IgD-negative memory B cell (primary cell): ENCODE results near the gene NEO1. TPM values are rescaled to one million over a fixed set of nuclear protein-coding genes. Genes with fewer than 3 reads are reported as not detected.

Source experiments
- H3K27ac Mint-ChIP-seq, 3 donors: one replicate each; pipeline ENCODE4 v1.8.0; 2020 to 2022; ENCODE audit warnings: mild to moderate bottlenecking in 3 of 3, mixed read lengths in 3 of 3, moderate library complexity in 1 of 3
- H3K27me3 Mint-ChIP-seq: one replicate; pipeline ENCODE4 v1.8.0; 2021; ENCODE audit warnings: mixed read lengths
- H3K36me3 Mint-ChIP-seq: one replicate; pipeline ENCODE4 v1.8.0; 2020; ENCODE audit warnings: mild to moderate bottlenecking, mixed read lengths
- H3K4me1 Mint-ChIP-seq, 3 donors: one replicate each; pipeline ENCODE4 v1.8.0; 2020 to 2022; ENCODE audit warnings: mixed read lengths in 3 of 3, mild to moderate bottlenecking in 1 of 3
- H3K4me3 Mint-ChIP-seq, 4 donors: one replicate each; pipeline ENCODE4 v1.8.0; 2020 to 2022; ENCODE audit warnings: mild to moderate bottlenecking in 4 of 4, mixed read lengths in 4 of 4, moderate library complexity in 3 of 4
- H3K9me3 Mint-ChIP-seq, 3 donors: one replicate each; pipeline ENCODE4 v1.8.0; 2020 to 2021; ENCODE audit warnings: mixed read lengths in 3 of 3, mild to moderate bottlenecking in 1 of 3
- polyA plus RNA-seq: library from polyadenylated mRNA; unstranded; fragments of 300-500 nt; fragmentation: Illumina TruSeq; gene quantifications from one replicate; pipeline ENCODE4 v1.2.3, GENCODE V29; 2021

NEO1 gene
- polyA plus RNA-seq, 1 donor from 2014 or later = 1.6 TPM

DNA sequence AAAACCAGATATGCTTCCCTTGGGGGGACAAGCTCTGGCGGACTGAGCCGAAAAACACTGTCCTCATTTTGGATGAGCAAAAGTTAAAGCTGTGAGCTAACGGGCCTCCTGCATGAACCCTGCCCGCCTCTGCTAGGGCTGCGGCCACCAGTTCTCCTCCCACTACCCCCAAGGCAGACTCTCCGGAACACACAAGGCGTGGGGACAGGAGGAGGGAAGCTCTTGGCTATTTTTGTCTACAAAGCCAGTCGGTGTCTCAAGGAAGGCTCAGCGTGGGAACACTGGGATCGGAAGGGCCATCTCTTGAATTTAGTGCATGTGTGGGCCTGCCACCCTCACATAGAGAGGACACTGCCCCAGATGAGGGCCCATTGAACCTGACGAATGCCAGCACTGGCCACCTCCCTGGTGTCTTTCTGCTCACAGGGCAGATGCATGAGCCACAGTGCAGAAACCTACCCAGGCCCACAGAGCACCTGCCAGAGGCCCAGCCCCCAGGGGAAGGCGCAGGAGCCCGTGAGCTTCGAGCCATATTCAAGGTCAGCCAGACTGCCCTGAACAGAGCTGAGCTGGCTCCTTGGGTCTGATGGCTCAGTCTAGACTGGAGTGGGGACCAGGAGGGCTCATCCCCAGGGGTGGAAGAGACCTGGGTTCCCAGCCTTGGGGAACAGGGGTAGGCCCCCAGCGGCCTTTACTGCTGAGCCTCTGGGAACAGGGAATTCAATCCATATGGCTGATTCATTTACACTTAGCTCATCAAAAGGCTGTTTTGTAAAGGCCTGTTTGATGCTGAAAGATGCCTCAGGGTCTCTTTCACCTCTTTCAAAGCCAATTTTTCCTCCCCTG is 278.2 kb downstream of the NEO1 start:
- Mint-ChIP-seq H3K4me1 (peaks cover 0 to 5% (median 1%) of the 10 kb centered on the region in 3 donors), H3K9me3 (no peaks in the 10 kb centered on the region), H3K36me3 (no peaks in the 10 kb centered on the region), H3K27ac (peak overlapping the region in 1 of 3 donors; percentile 82), H3K27me3 (no peaks in the 10 kb centered on the region), H3K4me3 (no peak overlapping the region)

DNA sequence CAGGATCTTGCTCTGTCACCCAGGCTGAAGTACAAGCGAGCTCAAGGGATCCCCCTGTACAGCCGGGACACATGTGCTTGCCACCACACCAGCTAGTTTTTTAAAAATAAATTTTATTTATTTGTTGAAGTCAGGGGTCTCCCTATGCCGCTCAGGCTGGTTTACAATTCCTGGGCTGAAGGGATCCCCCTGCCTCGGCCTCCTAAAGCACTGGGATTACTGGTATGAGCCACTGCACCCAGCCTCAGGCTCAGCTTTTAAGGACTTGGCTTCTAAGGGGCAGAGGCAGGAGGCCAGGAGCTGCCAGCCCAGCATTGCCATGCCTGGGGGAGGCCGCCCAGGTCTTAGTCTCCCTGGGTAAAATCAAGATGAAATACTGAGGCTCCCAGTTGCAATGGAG is 279.2 kb downstream of the NEO1 start:
- H3K9me3 Mint-ChIP-seq = no peaks in the 10 kb centered on the region
- no peak overlapping the region for H3K27ac Mint-ChIP-seq
- H3K36me3 Mint-ChIP-seq = no peaks in the 10 kb centered on the region
- H3K4me3 Mint-ChIP-seq = no peak overlapping the region
- H3K4me1 Mint-ChIP-seq = no peaks in the 10 kb centered on the region
- no peaks in the 10 kb centered on the region for H3K27me3 Mint-ChIP-seq

DNA sequence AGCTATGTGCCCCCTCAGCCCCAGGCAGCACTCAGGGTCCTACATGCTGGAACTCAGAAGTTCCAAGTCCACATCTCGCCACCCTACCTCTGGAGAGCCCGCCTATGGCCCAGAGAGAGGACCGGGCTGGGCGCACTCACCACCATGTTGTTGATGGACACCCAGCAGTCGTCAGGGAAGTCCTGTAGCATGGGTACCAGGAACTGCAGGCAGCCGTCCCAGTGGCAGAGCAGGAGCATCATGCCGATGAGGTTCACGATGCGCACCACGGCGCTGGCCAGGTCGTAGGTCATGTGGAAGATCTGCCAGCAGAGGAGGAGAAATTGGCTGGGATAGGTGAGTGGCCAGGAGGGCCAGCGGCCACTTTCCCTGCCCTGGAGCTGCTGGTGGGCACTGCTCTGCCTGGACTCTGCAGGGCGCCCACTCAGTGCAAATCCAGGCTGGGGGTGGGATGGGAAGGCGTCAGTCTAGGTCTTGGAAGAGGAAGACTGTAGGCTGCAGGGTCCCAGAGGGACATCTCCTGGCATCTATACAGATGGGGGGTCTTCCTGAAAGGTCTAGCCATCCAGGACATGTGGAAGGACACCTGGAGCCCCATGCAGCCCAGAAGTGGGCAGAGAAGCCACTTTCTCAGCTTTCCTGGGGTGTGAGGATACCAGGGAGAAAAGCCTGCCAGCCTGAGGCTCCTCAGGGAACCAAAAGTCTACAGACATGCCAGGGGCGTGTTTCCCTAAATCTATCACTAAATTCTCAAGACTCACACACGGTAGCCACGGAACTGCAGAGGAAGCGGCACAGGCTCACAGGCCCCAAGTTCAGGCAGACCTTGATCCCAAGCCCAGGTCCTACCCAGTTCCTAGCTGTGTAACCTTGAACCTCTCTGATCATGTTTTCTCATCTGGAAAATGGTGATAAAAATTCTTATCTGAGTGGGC is 280.0 kb downstream of the NEO1 start:
- Mint-ChIP-seq H3K36me3 (no peaks in the 10 kb centered on the region), H3K27me3 (peaks cover 3% of the 10 kb centered on the region), H3K27ac (peak overlapping the region in 1 of 3 donors; percentile 86), H3K4me3 (no peak overlapping the region), H3K4me1 (no peaks in the 10 kb centered on the region), H3K9me3 (no peaks in the 10 kb centered on the region)

DNA sequence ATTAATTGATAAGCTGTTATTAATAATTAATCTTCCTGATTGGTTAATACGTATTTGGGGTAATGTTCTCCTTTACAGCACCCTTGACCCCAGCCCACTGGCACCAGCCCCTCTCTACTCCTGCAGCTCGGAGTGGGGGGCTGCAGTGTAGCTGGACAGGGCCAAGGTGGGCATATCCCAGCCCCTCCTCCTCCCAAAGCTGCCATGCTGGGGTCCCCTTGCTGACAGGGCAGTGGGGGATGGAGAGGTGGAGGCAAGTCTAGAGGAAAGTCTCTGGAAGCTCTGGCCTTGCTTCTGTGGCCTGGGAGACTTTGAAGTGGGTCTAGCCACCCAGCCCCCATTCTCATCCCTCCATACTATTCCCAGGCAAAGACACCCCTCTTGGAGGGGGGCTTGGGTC is 280.7 kb downstream of the NEO1 start:
- H3K9me3 Mint-ChIP-seq = no peaks in the 10 kb centered on the region
- peaks cover 7% of the 10 kb centered on the region for H3K27me3 Mint-ChIP-seq
- no peak overlapping the region for H3K4me3 Mint-ChIP-seq
- H3K4me1 Mint-ChIP-seq = no peaks in the 10 kb centered on the region
- no peaks in the 10 kb centered on the region for H3K36me3 Mint-ChIP-seq
- no peak overlapping the region for H3K27ac Mint-ChIP-seq

DNA sequence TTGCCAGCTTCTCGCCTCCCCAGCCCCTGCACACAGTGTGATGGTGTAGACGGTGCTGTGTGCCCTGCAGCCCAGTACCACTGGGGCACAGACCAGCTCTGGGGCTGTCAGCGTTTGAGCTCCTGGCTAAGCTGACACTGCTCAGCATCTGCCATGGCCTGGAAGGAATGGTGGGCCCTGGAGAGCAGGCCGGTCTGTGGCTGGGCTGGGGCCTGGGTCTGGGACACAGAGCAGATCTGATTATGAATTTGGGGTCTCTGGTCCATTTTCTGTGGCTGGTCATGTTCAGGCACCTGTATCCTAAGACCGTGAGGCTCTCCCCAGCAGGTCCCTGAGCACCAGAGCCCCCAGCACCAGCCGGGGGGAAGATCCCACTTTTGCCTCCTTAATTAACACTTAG is 281.8 kb downstream of the NEO1 start:
- Mint-ChIP-seq H3K4me1 (no peaks in the 10 kb centered on the region), H3K36me3 (no peaks in the 10 kb centered on the region), H3K4me3 (no peak overlapping the region)

DNA sequence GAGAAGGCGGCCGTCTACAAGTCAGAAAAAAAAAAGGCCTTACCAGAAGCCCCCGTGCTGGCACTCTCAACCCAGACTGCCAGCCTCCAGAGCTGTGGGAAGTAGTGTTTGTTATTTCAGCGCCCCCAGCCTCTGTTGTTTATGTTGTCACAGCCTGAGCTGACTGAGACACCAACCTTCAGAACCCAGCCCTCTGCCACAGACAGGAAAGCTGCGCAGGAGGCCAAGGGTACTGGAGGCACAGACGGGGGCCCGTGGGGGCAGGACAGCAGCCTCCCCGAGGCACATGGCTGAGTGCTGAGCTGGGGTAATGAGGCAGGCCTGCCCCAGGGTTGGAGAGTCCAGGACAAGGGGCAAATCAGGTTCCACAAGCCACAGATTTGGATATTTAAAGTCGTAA is 282.8 kb downstream of the NEO1 start:
- Mint-ChIP-seq H3K36me3 (no peaks in the 10 kb centered on the region), H3K4me1 (no peaks in the 10 kb centered on the region), H3K27me3 (peaks cover 7% of the 10 kb centered on the region), H3K27ac (no peak overlapping the region), H3K4me3 (no peak overlapping the region), H3K9me3 (peaks cover 0 to 1% (median 0%) of the 10 kb centered on the region in 3 donors)

More for the DNA sequence above, 281.8 kb downstream of the NEO1 start:
- Mint-ChIP-seq H3K27me3 (peaks cover 7% of the 10 kb centered on the region), H3K9me3 (peaks cover 0 to 1% (median 0%) of the 10 kb centered on the region in 3 donors), H3K27ac (no peak overlapping the region)

DNA sequence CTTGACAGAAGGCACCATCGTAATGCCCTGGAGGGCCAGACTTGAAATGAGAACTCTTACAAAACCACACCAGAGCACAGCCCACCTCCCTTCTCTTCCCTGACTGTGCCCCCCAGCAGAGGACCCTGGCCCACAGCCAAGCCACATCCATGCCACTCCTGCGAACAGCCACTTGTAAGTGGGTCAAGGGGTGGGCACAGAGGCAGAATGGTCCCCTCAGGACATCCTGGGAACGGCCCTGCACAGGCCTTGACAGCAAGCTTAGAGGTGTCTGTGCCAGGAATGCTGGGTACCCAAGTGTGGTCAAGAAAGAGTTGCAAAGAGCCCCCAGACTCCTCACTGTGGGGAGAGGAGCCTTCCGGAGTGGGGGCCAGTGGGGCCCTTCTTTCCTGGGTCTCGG is 283.2 kb downstream of the NEO1 start:
- H3K4me1 Mint-ChIP-seq = no peaks in the 10 kb centered on the region

DNA sequence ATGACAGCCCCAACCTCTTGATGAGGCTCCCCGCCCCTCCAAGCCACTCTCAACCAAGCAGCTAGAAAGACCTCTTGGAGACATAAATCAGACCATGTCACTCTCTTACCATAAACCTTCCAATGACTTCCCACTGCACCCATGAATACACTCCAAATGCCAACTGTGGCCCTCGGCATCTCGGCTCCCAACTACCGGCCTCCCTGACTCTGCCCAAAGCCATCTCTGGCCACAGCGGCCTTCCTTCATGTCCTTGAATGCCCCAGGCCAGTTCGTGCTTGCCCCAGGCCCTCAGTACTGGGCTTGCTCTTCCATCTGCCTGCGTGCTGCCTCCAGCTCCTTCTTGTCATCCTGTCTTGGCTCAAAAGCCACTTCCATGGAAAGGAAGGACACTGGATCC is 284.5 kb downstream of the NEO1 start:
- Mint-ChIP-seq H3K9me3 (peaks cover 0 to 1% (median 1%) of the 10 kb centered on the region in 3 donors), H3K27ac (peak overlapping the region in 1 of 3 donors; percentile 73), H3K27me3 (peaks cover 7% of the 10 kb centered on the region), H3K4me3 (no peak overlapping the region), H3K36me3 (no peaks in the 10 kb centered on the region), H3K4me1 (no peaks in the 10 kb centered on the region)

More for the DNA sequence above, 283.2 kb downstream of the NEO1 start:
- H3K9me3 Mint-ChIP-seq = peaks cover 0 to 1% (median 0%) of the 10 kb centered on the region in 3 donors
- H3K27ac Mint-ChIP-seq = no peak overlapping the region
- no peak overlapping the region for H3K4me3 Mint-ChIP-seq
- peaks cover 7% of the 10 kb centered on the region for H3K27me3 Mint-ChIP-seq
- no peaks in the 10 kb centered on the region for H3K36me3 Mint-ChIP-seq

DNA sequence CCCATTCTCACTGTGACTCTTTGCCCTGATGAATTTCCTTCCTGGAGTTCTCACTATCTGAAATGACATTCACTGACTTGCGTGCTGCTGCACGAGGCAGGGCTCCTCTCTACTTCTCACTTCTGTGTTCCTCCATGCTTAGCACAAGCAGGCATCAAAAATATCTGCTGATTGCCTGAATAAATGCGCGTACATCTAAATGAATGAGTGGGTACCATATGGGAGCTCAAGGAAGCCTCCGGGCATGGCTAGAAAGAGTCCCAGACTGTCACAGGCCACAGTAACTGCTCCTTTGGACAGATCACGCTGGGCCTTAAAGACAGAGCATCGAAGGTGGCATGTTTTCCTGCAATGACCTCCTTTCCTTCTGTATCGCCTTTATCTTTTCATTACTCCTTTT is 284.9 kb downstream of the NEO1 start:
- Mint-ChIP-seq H3K4me3 (no peak overlapping the region), H3K9me3 (peaks cover 0 to 1% (median 1%) of the 10 kb centered on the region in 3 donors), H3K27ac (peak overlapping the region in 1 of 3 donors; percentile 73), H3K4me1 (no peaks in the 10 kb centered on the region), H3K36me3 (peaks cover 1% of the 10 kb centered on the region), H3K27me3 (peaks cover 7% of the 10 kb centered on the region)

DNA sequence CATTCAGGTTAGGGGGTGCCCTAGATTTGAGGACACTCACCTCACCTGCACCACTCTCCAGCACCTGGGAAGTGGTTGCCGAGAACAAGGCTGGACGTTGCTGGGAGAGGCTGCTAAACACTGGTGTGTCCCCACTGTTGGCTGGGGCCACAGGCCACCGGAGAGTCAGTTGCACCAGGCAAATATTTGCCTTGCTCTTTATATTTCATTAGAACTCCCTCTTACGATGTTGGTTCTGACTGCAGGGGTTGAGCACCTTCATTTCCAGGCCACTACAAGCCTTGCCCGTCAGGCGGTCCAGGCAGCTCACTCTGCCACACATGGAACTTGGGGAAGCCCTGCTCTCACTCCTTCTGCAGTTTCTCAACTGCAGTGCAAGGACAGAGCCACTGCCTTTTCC is 285.8 kb downstream of the NEO1 start:
- Mint-ChIP-seq H3K36me3 (peaks cover 1% of the 10 kb centered on the region), H3K4me1 (no peaks in the 10 kb centered on the region), H3K9me3 (peaks cover 1 to 6% (median 1%) of the 10 kb centered on the region in 3 donors), H3K4me3 (no peak overlapping the region), H3K27ac (no peak overlapping the region), H3K27me3 (peaks cover 7% of the 10 kb centered on the region)

DNA sequence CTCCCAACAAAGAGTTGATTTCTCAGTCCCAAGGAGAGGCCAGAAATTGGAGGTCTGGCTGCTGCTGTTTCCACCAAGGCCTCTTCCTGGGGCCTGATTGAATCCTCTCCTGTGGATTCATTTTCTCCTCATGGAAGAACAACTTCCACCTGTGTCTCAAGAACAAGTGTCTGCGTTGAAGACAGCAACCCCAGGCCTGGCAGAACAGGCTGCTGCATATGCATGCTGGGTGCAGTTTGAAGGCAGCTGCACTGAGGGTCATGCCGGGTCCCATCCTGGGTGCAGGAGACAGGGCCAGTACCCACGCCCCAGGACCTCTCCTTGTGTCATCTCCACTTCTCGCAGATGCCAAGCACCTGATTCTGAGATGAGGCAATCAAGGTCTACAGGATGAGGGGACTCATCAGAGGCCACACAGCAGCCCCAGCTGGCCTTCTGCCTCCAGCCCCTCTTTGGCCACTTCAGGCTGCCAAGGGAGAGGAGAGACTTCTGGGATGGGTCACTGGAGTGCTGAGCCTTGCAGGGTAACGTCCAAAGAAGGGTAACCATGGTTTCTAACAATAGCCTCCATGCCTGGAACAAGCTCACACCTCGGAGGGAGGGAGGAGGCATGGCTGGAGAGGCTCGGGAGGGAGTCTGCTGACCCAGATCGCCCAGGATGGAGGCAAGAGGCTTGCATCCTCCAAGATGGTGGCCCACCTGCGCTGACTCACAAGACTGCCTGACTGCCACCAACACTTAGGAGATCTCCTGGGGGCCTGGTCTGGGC is 286.5 kb downstream of the NEO1 start:
- Mint-ChIP-seq H3K27me3 (peaks cover 7% of the 10 kb centered on the region), H3K4me1 (no peaks in the 10 kb centered on the region), H3K9me3 (peaks cover 1 to 9% (median 8%) of the 10 kb centered on the region in 3 donors)

DNA sequence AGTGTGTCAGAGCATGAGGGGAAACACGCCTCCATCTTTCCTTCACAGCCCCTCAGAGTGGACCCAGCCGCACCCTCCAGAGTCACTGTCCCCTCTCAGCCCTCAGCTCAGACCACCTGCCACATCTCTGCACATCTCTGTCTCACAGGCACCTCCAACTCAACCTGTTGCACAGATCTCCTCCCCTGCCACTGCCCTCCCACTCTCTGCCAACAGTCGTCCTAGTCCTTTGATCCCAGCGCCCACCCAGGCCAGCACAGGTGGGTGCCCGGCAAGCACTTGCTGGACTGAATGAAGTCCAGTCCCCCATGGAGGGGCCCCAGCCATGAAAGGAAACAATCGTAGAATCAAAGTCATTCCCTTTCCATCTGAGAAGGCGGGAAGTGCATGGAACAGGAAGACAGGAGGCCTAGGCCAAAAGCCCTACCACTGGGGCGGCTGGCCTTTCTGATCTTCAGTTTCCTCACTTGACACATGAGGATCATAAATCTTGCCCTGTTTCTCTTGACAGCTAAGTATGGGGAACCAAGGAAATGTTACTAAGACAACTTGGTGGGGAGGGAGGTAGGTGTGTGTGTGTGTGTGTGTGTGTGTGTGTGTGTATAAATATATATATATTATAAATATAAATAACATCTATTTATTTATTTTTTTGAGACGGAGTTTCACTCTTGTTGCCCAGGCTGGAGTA is 288.4 kb downstream of the NEO1 start:
- Mint-ChIP-seq H3K27ac (no peak overlapping the region), H3K4me1 (no peaks in the 10 kb centered on the region), H3K36me3 (peaks cover 1% of the 10 kb centered on the region), H3K4me3 (no peak overlapping the region), H3K27me3 (peaks cover 7% of the 10 kb centered on the region), H3K9me3 (peaks cover 1 to 9% (median 8%) of the 10 kb centered on the region in 3 donors)

More for the DNA sequence above, 286.5 kb downstream of the NEO1 start:
- Mint-ChIP-seq H3K27ac (no peak overlapping the region), H3K4me3 (no peak overlapping the region), H3K36me3 (peaks cover 1% of the 10 kb centered on the region)

DNA sequence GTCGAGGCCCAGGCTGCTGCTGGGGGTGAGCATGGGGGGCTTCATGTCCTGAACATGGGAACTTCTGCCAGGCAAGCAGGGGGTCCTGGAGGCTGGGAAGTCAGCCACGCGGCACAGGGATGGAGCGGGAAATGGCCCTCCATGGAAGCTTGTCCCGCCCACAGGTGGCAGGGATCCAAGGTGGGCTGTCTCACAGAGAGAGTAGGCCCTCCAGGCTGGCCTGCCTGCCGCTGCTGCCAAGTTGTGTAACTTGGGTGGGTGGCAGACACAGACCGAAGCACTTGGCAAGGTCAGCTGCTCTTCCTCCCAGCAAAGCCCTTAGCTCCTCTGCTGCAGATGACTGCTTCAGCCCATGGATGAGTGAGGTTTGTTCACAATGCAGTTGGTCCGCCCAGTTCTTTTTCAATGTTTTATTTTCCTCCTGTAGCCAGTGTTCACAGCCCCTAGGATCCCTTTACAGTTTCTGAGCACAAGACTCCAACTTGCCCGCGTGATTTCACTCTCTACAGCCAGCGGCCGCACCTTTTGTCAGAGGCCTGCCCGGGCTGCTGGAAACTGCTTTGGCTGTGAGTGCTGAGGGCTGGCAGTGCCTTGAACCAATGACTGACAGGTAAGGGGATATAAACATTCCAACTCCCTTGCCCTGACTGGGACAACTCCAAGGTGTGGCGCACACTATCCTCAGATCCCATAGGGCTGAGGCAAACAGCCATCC is 289.8 kb downstream of the NEO1 start:
- peaks cover 1 to 12% (median 9%) of the 10 kb centered on the region in 3 donors for H3K9me3 Mint-ChIP-seq

More for the DNA sequence above, 289.8 kb downstream of the NEO1 start:
- H3K4me1 Mint-ChIP-seq = no peaks in the 10 kb centered on the region
- no peak overlapping the region for H3K4me3 Mint-ChIP-seq
- no peak overlapping the region for H3K27ac Mint-ChIP-seq
- H3K27me3 Mint-ChIP-seq = peaks cover 5% of the 10 kb centered on the region
- H3K36me3 Mint-ChIP-seq = peaks cover 1% of the 10 kb centered on the region
